Colonic mucosa (tissue), 4 donors: ENCODE measurements around the gene GNB1. TPM values are rescaled to one million over a fixed set of nuclear protein-coding genes. Genes with fewer than 3 reads are reported as not detected.

ENCODE experiments used
- DNase-seq: peaks from one replicate; pipeline ENCODE4 v3.0.0-alpha.2; 2020
- H3K27ac ChIP-seq: fragments of 200-600 bp; one replicate; pipeline ENCODE4 v1.8.0; 2021
- H3K27me3 ChIP-seq: fragments of 200-600 bp; one replicate; pipeline ENCODE4 v1.8.0; 2021
- H3K36me3 ChIP-seq: fragments of 200-600 bp; one replicate; pipeline ENCODE4 v1.8.0; 2021
- H3K4me1 ChIP-seq: fragments of 200-600 bp; one replicate; pipeline ENCODE4 v1.8.0; 2021; ENCODE audit warnings: mild to moderate bottlenecking
- H3K4me3 ChIP-seq: fragments of 200-600 bp; one replicate; pipeline ENCODE4 v1.8.0; 2021
- H3K9ac ChIP-seq, 2 donors: one replicate each; pipeline ENCODE4 v1.7.0; 2013; ENCODE audit warnings: control low read depth in 2 of 2, low read depth in 2 of 2, low read length in 2 of 2
- H3K9me3 ChIP-seq: fragments of 200-600 bp; one replicate; pipeline ENCODE4 v1.8.0; 2021
- CTCF ChIP-seq: fragments of 200-600 bp; IDR thresholded peaks from one replicate; pipeline ENCODE4 v1.8.0; 2022; ENCODE audit warnings: antibody characterized with exemption, mild to moderate bottlenecking
- intact Hi-C: fragments of 100-400 bp; cut with DNase I; formaldehyde crosslinking; loops from one replicate; pipeline ENCODE4 v1.14.1; 2022
- total RNA-seq, 2 donors: library from RNA; stranded (reverse); fragmentation: NEBNext Ultra II Directional in 1 of 2; extraction: Animal tissue kit (Norgen Biotek cat#: 25700) in 1 of 2; gene quantifications; one replicate each; pipeline ENCODE4 v1.2.1, GENCODE V29; 2021
- donor health status: healthy.
- donor health status: DM: no; HTN: no; CAD: no.
- donor health status: DM: no; HTN: no; CAD: no.

GNB1 gene
- total RNA-seq, 2 donors from 2014 or later: 281 to 367 TPM

GRCh38 chr1:1761504-1762376, 129.1 kb downstream of the GNB1 start:
- Histone ChIP-seq H3K4me3 (no peak overlapping the region), H3K27ac (no peak overlapping the region), H3K4me1 (peaks cover 16% of the 10 kb centered on the region), H3K9me3 (no peaks in the 10 kb centered on the region), H3K36me3 (peaks cover 10% of the 10 kb centered on the region), H3K27me3 (no peaks in the 10 kb centered on the region), H3K9ac (no peak overlapping the region)
- no peak for TF ChIP-seq CTCF
- DNase-seq: no peak
- intact Hi-C loops: no loop called here

GRCh38 chr1:1760715-1761114, 130.2 kb downstream of the GNB1 start:
- no peak overlapping the region for H3K9ac ChIP-seq
- no peak overlapping the region for H3K27ac ChIP-seq
- no peak for DNase-seq
- H3K36me3 ChIP-seq: peaks cover 14% of the 10 kb centered on the region
- H3K9me3 ChIP-seq: no peaks in the 10 kb centered on the region
- no peak overlapping the region for H3K4me3 ChIP-seq
- H3K27me3 ChIP-seq: no peaks in the 10 kb centered on the region
- intact Hi-C loops: no loop called here
- TF ChIP-seq CTCF: no peak
- H3K4me1 ChIP-seq: peaks cover 16% of the 10 kb centered on the region

GRCh38 chr1:1760345-1760650, 130.6 kb downstream of the GNB1 start:
- Histone ChIP-seq H3K27ac (no peak overlapping the region), H3K27me3 (no peaks in the 10 kb centered on the region), H3K9ac (no peak overlapping the region), H3K4me1 (peaks cover 16% of the 10 kb centered on the region), H3K36me3 (peaks cover 15% of the 10 kb centered on the region), H3K4me3 (no peak overlapping the region), H3K9me3 (no peaks in the 10 kb centered on the region)
- intact Hi-C loops: no loop called here
- DNase-seq: no peak
- no peak for TF ChIP-seq CTCF

- H3K4me1 ChIP-seq: peaks cover 16% of the 10 kb centered on the region
- peak overlapping the region; percentile 82 for H3K27ac ChIP-seq
- peak overlapping the region; percentile 60 to 94 for H3K9ac ChIP-seq
- no peak for TF ChIP-seq CTCF
- no peaks in the 10 kb centered on the region for H3K9me3 ChIP-seq
- intact Hi-C loops: no loop called here
- H3K36me3 ChIP-seq: peaks cover 15% of the 10 kb centered on the region
- peak; percentile 77 for DNase-seq
- H3K27me3 ChIP-seq: no peaks in the 10 kb centered on the region
- H3K4me3 ChIP-seq: peak overlapping the region; percentile 0
Measured at GRCh38 chr1:1759456-1760344, 131.2 kb downstream of the GNB1 start.

GRCh38 chr1:1758692-1759455, 132.0 kb downstream of the GNB1 start:
- Histone ChIP-seq H3K9me3 (no peaks in the 10 kb centered on the region), H3K4me3 (peak overlapping the region; percentile 0), H3K36me3 (peaks cover 15% of the 10 kb centered on the region), H3K4me1 (peaks cover 16% of the 10 kb centered on the region), H3K27ac (peak overlapping the region; percentile 82), H3K27me3 (no peaks in the 10 kb centered on the region), H3K9ac (peak overlapping the region; percentile 60 to 94)
- peak; percentile 97 for DNase-seq
- no peak for TF ChIP-seq CTCF
- intact Hi-C loops: no loop called here
